Measurements from ENCODE around the gene TRMT5. TPM values are rescaled to one million over a fixed set of nuclear protein-coding genes. Genes with fewer than 3 reads are reported as not detected.

TRMT5 gene
- total RNA-seq, 1 experiment from 2014 or later = 24.9 TPM

DNA sequence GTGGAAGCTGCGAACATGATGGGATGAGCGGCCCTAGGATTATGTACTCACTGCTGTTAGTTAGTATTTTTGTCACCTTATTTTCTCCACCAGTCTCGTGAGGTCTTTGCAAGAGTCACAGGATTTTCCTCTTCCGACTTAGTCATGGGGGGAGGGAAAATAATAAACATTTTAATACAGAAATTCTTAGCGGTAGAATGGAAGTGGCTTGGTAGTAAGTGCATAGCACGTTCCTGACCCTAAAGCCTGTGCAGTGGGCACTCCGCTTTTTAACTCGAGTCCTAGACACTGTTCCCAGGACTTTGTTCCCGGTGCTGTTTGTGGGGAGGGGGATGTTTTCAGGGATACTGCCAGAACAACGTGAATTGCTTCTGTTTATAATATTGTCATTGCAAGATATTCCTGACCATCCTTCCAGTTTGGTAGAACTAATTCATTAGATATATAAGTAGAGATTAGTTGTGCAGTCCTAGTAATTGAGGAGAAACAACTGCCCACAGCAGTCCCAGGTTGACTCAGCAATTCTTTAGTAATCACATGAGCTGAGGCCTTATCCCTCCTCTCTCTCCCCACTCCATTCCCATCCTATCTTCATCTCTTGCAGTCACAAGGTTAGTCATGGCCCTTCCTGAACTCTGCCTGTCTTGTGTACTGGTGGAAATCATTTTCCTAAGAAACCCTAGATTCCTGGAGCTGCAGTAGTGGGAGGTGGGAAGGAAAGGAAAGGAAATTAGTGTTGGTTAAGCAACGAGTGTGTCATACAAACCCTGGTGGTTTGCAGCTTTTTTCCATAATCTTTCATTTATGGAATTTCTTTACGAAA, 965 bp upstream of the TRMT5 start:
- no peak overlapping the region for H3K56ac ChIP-seq (ENCODE audit: insufficient read length, low read depth, low read length)
- peak overlapping the region; percentile 5 for H2AFZ ChIP-seq (ENCODE audit: low read length)
- peaks cover 4 to 30% (median 15%) of the 10 kb centered on the region in 3 experiments; a peak in 5 of 7 replicates for H3K36me3 Mint-ChIP-seq (ENCODE audit: insufficient read depth in 1 of 3, low read depth in 3 of 3)
- H3K14ac ChIP-seq (ENCODE audit: insufficient read depth, low read length) = no peak overlapping the region
- no peak overlapping the region for H2BK15ac ChIP-seq (ENCODE audit: low read depth, low read length)
- no peak overlapping the region for H2BK12ac ChIP-seq (ENCODE audit: insufficient read length, low read depth, low read length)
- H2BK5ac ChIP-seq (ENCODE audit: insufficient read length, low read length) = no peak overlapping the region
- H3K9me3 Mint-ChIP-seq = no peaks in the 10 kb centered on the region
- peaks cover 11 to 16% of the 10 kb centered on the region in 2 experiments for H3K4me1 Mint-ChIP-seq
- H3K4me2 ChIP-seq (ENCODE audit: insufficient read depth, insufficient read length, low read length) = peak overlapping the region; percentile 92
- WGBS (ENCODE audit: extremely low coverage, insufficient read length, low lambda C conversion rate) = no CpG with 5 or more reads among the region's 12 CpGs
- TF ChIP-seq, protein P1, sequence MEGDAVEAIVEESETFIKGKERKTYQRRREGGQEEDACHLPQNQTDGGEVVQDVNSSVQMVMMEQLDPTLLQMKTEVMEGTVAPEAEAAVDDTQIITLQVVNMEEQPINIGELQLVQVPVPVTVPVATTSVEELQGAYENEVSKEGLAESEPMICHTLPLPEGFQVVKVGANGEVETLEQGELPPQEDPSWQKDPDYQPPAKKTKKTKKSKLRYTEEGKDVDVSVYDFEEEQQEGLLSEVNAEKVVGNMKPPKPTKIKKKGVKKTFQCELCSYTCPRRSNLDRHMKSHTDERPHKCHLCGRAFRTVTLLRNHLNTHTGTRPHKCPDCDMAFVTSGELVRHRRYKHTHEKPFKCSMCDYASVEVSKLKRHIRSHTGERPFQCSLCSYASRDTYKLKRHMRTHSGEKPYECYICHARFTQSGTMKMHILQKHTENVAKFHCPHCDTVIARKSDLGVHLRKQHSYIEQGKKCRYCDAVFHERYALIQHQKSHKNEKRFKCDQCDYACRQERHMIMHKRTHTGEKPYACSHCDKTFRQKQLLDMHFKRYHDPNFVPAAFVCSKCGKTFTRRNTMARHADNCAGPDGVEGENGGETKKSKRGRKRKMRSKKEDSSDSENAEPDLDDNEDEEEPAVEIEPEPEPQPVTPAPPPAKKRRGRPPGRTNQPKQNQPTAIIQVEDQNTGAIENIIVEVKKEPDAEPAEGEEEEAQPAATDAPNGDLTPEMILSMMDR (conservative IDR thresholded peaks at IDR 0.05) = no peak
- no peak overlapping the region for H3K18ac ChIP-seq (ENCODE audit: insufficient read length, low read depth, low read length)
- peaks cover 12% of the 10 kb centered on the region for H3K23me2 ChIP-seq (ENCODE audit: insufficient read length, low read depth, low read length, poor library complexity, severe bottlenecking)
- H3K79me2 ChIP-seq (ENCODE audit: insufficient read depth, low read length) = peaks cover 6% of the 10 kb centered on the region; the same call in 1 of the 2 replicates
- H3K27ac Mint-ChIP-seq = no peak overlapping the region
- H3K27ac ChIP-seq (ENCODE audit: insufficient read length, low read depth, low read length) = no peak overlapping the region
- no peak overlapping the region for H2BK20ac ChIP-seq (ENCODE audit: low read depth, low read length, poor library complexity, severe bottlenecking)
- no peak overlapping the region for H3K4me3 Mint-ChIP-seq
- no peak overlapping the region for H2AK5ac ChIP-seq (ENCODE audit: insufficient read length, low read length)
- H3K79me1 ChIP-seq (ENCODE audit: insufficient read depth, low read depth, low read length, poor library complexity, severe bottlenecking) = no peaks in the 10 kb centered on the region
- H2BK120ac ChIP-seq (ENCODE audit: low read depth, low read length, poor library complexity, severe bottlenecking) = no peak overlapping the region
- H3K27me3 Mint-ChIP-seq (ENCODE audit: low read depth) = no peaks in the 10 kb centered on the region
- no peak overlapping the region for H4K5ac ChIP-seq (ENCODE audit: insufficient read length, low read depth, low read length)
- H4K20me1 ChIP-seq (ENCODE audit: control insufficient read depth, insufficient read depth, insufficient read length) = no peaks in the 10 kb centered on the region
- no peak overlapping the region for H3K4ac ChIP-seq (ENCODE audit: low read depth, low read length)
- no peak overlapping the region for H4K8ac ChIP-seq (replicated peaks; ENCODE audit: insufficient read length, low read depth, low read length)
- H3K23ac ChIP-seq (ENCODE audit: insufficient read length, low read depth, low read length) = no peak overlapping the region
- H4K91ac ChIP-seq (ENCODE audit: insufficient read length, low read depth, low read length) = no peak overlapping the region
- peak overlapping the region; percentile 68 for H3K9ac ChIP-seq (ENCODE audit: extremely low read depth, insufficient read length, low read length)
- H3K9me3 ChIP-seq (ENCODE audit: control insufficient read depth, low read depth, low read length) = no peaks in the 10 kb centered on the region
- no peak overlapping the region for H3T11ph ChIP-seq (ENCODE audit: low read length)
- no peaks in the 10 kb centered on the region for H3K27me3 ChIP-seq (ENCODE audit: insufficient read depth, low read length)
- H3K4me1 ChIP-seq (ENCODE audit: insufficient read depth, low read length) = no peaks in the 10 kb centered on the region
- DNase-seq = no peak
